ACC112 (cell line): ENCODE results near the gene OR9I1.

Source experiments
- H2AFZ ChIP-seq: fragments of 200-600 bp; sonication (generic); one replicate; pipeline ENCODE4 v1.6.0; 2017; ENCODE audit warnings: antibody characterized with exemption, low read length; ENCODE audit not compliant: unreplicated experiment
- H3K27ac ChIP-seq: fragments of 200-600 bp; sonication (generic); 2 replicates; pipeline ENCODE4 v1.5.1; 2014; ENCODE audit warnings: low read depth, mild to moderate bottlenecking, antibody characterized with exemption, low read length, moderate library complexity
- H3K27me3 ChIP-seq: fragments of 200-600 bp; sonication (generic); 2 replicates; pipeline ENCODE4 v1.6.1; 2014; ENCODE audit warnings: mild to moderate bottlenecking, antibody characterized with exemption, low read length, moderate library complexity, mixed read lengths; ENCODE audit not compliant: insufficient read depth
- H3K36me3 ChIP-seq: fragments of 200-600 bp; sonication (generic); 2 replicates; pipeline ENCODE4 v1.6.1; 2016; ENCODE audit warnings: mild to moderate bottlenecking, antibody characterized with exemption, low read length, moderate library complexity, mixed read lengths; ENCODE audit not compliant: insufficient read depth
- H3K4me1 ChIP-seq: fragments of 200-600 bp; sonication (generic); one replicate; pipeline ENCODE4 v1.6.1; 2016; ENCODE audit warnings: low read length, mixed read lengths; ENCODE audit not compliant: insufficient read depth, unreplicated experiment, control insufficient read depth
- H3K4me3 ChIP-seq: fragments of 200-600 bp; sonication (generic); 2 replicates; pipeline ENCODE4 v1.5.1; 2014; ENCODE audit warnings: mild to moderate bottlenecking, low read depth, low read length
- H3K79me2 ChIP-seq: fragments of 200-600 bp; sonication (generic); one replicate; pipeline ENCODE4 v1.6.0; 2016; ENCODE audit warnings: low read length; ENCODE audit not compliant: control insufficient read depth, unreplicated experiment, insufficient read depth

The OR9I1 gene

GRCh38 chr11:58125469-58125868 is at the start of gene OR9I1:
Gene OR9I1, minus strand, starts transcription at chr11:58125530. Its CDS starts 6,086 bp downstream, at chr11:58119444.
- H3K36me3 ChIP-seq = no peaks in the 10 kb centered on the region
- no peak within 1 kb of the TSS for H2AFZ ChIP-seq
- no peak within 1 kb of the TSS for H3K4me3 ChIP-seq
- no peak within 1 kb of the TSS for H3K27ac ChIP-seq
- no peaks in the 10 kb centered on the region for H3K79me2 ChIP-seq
- H3K27me3 ChIP-seq = peaks cover 23% of the 10 kb centered on the region; the same call in 1 of the 2 replicates
- no peaks in the 10 kb centered on the region for H3K4me1 ChIP-seq

DNA sequence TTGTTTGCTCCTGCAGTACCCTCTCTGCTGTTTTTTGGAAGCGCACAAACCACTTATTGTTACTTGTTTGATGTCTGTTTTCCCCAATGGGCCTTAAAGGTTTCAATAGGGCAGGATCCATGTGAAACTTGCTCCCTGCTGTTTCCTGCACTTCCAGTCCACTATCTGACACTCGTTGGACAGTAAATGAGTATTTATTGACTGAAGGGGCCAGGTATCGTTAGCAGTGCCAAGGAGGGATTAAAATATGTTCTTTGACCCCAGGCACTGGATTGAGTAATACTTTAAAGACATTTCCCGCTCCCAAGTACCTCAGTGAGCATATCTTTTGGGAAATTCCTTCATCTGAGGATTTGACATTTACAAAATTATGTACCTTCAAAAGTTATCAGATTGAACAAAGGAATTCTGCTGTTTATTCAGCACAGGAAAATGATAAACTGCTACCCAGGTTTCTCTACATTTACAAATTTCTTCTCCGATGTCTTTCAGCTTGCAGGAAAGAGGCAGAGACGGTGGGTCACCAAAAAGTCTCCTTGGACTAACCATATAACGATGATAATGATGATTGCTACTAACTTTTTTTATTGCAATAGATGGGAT is 40.3 kb upstream of the OR9I1 start:
- H3K27me3 ChIP-seq = peaks cover 39% of the 10 kb centered on the region
- no peak overlapping the region for H3K4me3 ChIP-seq
- no peak overlapping the region for H3K27ac ChIP-seq
- H3K36me3 ChIP-seq = no peaks in the 10 kb centered on the region
- H3K79me2 ChIP-seq = no peaks in the 10 kb centered on the region
- no peak overlapping the region for H2AFZ ChIP-seq
- H3K4me1 ChIP-seq = no peaks in the 10 kb centered on the region

DNA sequence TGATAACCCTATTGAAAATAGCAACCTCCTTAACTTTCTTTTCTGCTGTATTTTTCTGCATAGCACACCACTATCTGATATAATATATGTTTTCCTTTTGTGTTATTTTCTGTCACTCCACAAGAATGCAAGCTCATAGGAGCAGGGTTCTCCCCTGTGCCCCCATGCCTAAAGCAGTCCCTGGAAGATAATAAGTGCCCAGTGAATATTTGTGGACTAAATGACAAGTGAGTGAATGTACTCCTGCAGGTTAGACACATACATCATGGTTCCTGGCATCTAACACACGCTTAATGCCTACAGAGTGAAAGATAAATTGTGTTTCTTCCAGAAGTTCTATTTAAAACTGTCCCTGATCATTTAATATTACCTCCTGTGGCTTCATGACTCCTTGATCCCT is 39.7 kb upstream of the OR9I1 start:
- Histone ChIP-seq H2AFZ (no peak overlapping the region), H3K4me3 (no peak overlapping the region), H3K4me1 (no peaks in the 10 kb centered on the region), H3K27me3 (peaks cover 39% of the 10 kb centered on the region), H3K79me2 (no peaks in the 10 kb centered on the region), H3K36me3 (no peaks in the 10 kb centered on the region), H3K27ac (no peak overlapping the region)

DNA sequence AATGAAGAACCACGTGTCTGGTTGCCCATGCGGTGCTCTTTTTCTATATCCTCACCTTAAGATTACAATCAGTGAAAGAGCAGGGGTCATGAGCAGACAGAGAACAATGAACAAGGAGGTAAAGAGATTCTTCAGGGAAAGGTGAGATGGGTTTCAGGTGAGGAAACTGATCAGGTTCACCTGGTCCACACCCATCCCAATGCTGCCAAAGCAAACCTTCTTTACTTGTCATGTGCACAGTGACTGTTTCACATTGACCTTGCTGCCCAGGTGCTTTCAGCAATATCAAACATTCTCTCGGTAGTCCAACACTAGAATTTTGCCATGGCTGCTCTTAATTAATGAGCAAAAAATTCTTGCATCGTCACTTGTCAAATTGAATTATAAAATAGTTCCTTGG is 39.1 kb upstream of the OR9I1 start:
- Histone ChIP-seq H3K4me3 (no peak overlapping the region), H3K79me2 (no peaks in the 10 kb centered on the region), H3K4me1 (no peaks in the 10 kb centered on the region), H3K27ac (no peak overlapping the region), H3K27me3 (peaks cover 39% of the 10 kb centered on the region), H3K36me3 (no peaks in the 10 kb centered on the region), H2AFZ (no peak overlapping the region)

GRCh38 chr11:58152781-58153180 is 27.5 kb upstream of the OR9I1 start:
- Histone ChIP-seq H3K4me1 (no peaks in the 10 kb centered on the region), H3K79me2 (no peaks in the 10 kb centered on the region), H2AFZ (no peak overlapping the region), H3K4me3 (no peak overlapping the region), H3K36me3 (no peaks in the 10 kb centered on the region), H3K27ac (no peak overlapping the region), H3K27me3 (peaks cover 19% of the 10 kb centered on the region; the same call in 1 of the 2 replicates)

GRCh38 chr11:58142761-58143160 is 17.4 kb upstream of the OR9I1 start:
- H3K27ac ChIP-seq = no peak overlapping the region
- no peaks in the 10 kb centered on the region for H3K79me2 ChIP-seq
- H2AFZ ChIP-seq = no peak overlapping the region
- H3K36me3 ChIP-seq = no peaks in the 10 kb centered on the region
- no peaks in the 10 kb centered on the region for H3K4me1 ChIP-seq
- no peak overlapping the region for H3K4me3 ChIP-seq
- no peaks in the 10 kb centered on the region for H3K27me3 ChIP-seq

DNA sequence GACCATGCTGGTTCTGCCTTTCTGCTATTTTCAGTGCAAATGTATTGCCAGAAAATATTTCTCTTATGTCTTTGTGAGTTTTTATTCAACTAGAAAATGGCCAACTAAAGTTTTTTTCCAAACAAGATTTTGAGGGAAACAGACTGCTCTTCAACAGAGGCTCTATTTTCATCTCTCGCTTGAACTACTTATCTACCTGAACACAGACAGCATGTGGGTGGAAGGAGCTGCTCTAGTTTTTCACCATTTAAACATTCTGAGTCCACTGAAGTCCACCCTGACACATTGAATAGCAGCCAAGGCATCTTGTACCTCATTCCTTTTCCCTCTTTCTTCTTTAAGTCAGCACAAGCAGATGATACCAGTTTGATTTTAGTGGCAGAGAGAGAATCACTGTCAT is 9.8 kb upstream of the OR9I1 start:
- no peak overlapping the region for H3K27ac ChIP-seq
- H2AFZ ChIP-seq = no peak overlapping the region
- no peaks in the 10 kb centered on the region for H3K79me2 ChIP-seq
- peaks cover 8% of the 10 kb centered on the region; the same call in 1 of the 2 replicates for H3K27me3 ChIP-seq
- H3K36me3 ChIP-seq = no peaks in the 10 kb centered on the region
- no peak overlapping the region for H3K4me3 ChIP-seq
- no peaks in the 10 kb centered on the region for H3K4me1 ChIP-seq

GRCh38 chr11:58134151-58134550 is 8.8 kb upstream of the OR9I1 start:
- H3K4me3 ChIP-seq = no peak overlapping the region
- no peak overlapping the region for H3K27ac ChIP-seq
- H3K79me2 ChIP-seq = no peaks in the 10 kb centered on the region
- H3K4me1 ChIP-seq = no peaks in the 10 kb centered on the region
- H2AFZ ChIP-seq = no peak overlapping the region
- H3K27me3 ChIP-seq = peaks cover 8% of the 10 kb centered on the region; the same call in 1 of the 2 replicates
- no peaks in the 10 kb centered on the region for H3K36me3 ChIP-seq

DNA sequence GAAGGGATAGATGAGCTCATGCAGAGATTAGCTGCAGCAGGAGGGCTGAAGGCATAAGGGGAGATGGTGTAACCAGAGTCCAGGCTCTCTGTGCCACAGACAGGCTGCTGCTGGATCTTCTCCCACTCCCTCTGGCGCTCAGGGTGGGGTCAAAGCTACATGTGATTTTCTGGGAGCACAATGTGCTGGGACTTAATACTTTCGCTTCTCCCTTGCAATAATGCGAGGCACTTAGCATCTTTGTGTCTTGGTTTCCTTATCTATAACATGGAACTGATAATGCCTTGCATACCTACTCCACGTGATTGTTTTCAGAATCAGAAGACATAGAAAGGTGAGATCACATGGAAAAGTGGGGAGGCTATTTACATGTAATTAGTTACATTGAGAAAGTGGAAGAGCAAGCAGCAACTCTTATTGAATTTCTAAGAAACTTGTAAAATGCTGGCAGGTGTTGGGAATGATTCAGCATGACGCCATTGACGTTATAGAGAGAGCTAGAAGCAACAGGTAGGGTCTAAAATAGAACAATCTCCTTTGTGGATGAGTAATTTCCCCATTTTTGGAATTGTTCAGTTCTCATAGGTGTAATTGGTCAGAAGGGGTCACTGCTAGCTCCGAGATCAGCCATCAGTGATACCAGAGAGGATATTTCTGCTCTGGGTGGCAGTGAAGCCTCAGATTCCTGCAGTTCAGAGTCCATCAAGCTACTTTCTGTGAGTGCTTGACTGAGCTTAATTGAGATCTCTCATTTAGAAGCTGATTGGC is 8.2 kb upstream of the OR9I1 start:
- H3K36me3 ChIP-seq = no peaks in the 10 kb centered on the region
- H3K4me1 ChIP-seq = no peaks in the 10 kb centered on the region
- H3K27ac ChIP-seq = no peak overlapping the region
- H3K27me3 ChIP-seq = peaks cover 8% of the 10 kb centered on the region; the same call in 1 of the 2 replicates
- H3K79me2 ChIP-seq = no peaks in the 10 kb centered on the region
- H3K4me3 ChIP-seq = no peak overlapping the region
- H2AFZ ChIP-seq = no peak overlapping the region

- H3K4me1 ChIP-seq = no peaks in the 10 kb centered on the region
- H3K4me3 ChIP-seq = no peak overlapping the region
- H3K79me2 ChIP-seq = no peaks in the 10 kb centered on the region
- no peaks in the 10 kb centered on the region for H3K36me3 ChIP-seq
- no peak overlapping the region for H3K27ac ChIP-seq
- peaks cover 23% of the 10 kb centered on the region; the same call in 1 of the 2 replicates for H3K27me3 ChIP-seq
- H2AFZ ChIP-seq = no peak overlapping the region
These were observed 2.0 kb upstream of the OR9I1 start for GRCh38 chr11:58127350-58127749.

- H3K27me3 ChIP-seq = peaks cover 38% of the 10 kb centered on the region; the same call in 1 of the 2 replicates
- no peak overlapping the region for H3K4me3 ChIP-seq
- H2AFZ ChIP-seq = no peak overlapping the region
- no peaks in the 10 kb centered on the region for H3K36me3 ChIP-seq
- H3K4me1 ChIP-seq = no peaks in the 10 kb centered on the region
- H3K79me2 ChIP-seq = no peaks in the 10 kb centered on the region
- H3K27ac ChIP-seq = no peak overlapping the region
These were observed 4.2 kb downstream of the OR9I1 start for GRCh38 chr11:58121096-58121495.
